Measurements from ENCODE around the gene OR11A1. TPM values are rescaled to one million over a fixed set of nuclear protein-coding genes. Genes with fewer than 3 reads are reported as not detected.

Gene OR11A1, protein sequence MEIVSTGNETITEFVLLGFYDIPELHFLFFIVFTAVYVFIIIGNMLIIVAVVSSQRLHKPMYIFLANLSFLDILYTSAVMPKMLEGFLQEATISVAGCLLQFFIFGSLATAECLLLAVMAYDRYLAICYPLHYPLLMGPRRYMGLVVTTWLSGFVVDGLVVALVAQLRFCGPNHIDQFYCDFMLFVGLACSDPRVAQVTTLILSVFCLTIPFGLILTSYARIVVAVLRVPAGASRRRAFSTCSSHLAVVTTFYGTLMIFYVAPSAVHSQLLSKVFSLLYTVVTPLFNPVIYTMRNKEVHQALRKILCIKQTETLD
- total RNA-seq = not detected in 2 replicates

DNA sequence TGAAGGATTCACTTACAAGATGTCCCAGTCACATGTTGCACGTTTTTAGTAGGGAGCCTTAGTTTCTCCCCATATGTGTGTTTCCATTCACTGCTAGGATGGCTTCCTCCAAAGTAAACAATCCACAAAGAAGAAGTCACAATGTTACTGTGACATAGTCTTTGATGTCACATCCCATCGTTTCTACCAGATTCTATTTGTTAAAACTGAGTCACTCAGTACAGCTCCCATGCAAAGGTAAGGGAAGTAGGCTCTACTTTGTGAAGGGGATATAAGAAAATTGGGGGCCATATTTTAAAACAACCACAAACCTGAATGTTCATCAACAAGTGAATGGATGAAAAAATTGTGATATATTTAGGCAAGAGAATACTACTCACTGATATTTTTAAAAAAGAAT, at the start of gene OR11A1, which contains the start of gene OR2H1:
Gene OR11A1 (minus strand): TSS at position 101 of the 400 bp plus-strand sequence. CDS start 29,430 bp downstream, outside the sequence.
Gene OR2H1 (plus strand): TSS at position 185 of the 400 bp plus-strand sequence. CDS start 4,615 bp downstream, outside the sequence.
- intact Hi-C loops (cut with micrococcal nuclease) = no loop called here
- Mint-ChIP-seq H3K9me3 (peaks cover 3% of the 10 kb centered on the region), H3K36me3 (ENCODE audit: low read depth) (no peaks in the 10 kb centered on the region), H3K4me1 (ENCODE audit: low read depth) (no peaks in the 10 kb centered on the region), H3K27ac (no peak within 1 kb of the TSS), H3K4me3 (ENCODE audit: low read depth) (no peak within 1 kb of the TSS), H3K27me3 (ENCODE audit: low read depth) (peaks cover 20% of the 10 kb centered on the region)
- no peak for DNase-seq (ENCODE audit: low spot score)

DNA sequence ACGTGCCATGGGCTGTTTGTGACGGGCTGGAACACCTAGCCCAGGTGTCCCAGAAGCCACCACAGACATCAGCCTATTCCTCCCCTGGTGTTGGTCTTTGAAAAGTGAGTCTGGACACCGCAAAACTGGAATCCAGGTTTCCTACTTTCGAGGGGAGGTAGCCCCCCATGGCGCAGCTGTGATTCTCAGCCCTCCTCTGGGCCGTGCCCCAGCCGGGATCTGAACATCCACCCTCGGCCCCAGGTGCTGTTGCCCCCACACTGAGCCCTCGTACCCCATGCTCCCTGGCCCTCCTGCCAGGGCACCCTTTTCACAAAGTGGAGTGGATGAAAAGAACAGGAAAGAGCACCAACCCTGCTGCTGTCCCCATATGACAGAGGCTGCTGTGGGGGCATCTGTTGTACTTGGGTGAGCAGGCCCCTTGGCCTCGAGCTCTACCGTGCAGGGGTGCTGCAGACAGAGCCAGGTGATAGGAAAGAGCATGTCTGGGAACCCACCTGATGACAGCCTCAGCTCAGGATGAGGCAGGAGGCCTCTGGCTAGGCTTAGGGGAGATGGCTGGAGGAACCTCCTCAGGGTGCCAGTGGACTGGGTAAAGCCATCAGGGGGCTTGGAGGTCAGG, 49.7 kb upstream of the OR11A1 start:
- Mint-ChIP-seq H3K27ac (no peak overlapping the region), H3K36me3 (ENCODE audit: low read depth) (no peaks in the 10 kb centered on the region), H3K9me3 (no peaks in the 10 kb centered on the region), H3K4me1 (ENCODE audit: low read depth) (no peaks in the 10 kb centered on the region), H3K4me3 (ENCODE audit: low read depth) (no peak overlapping the region), H3K27me3 (ENCODE audit: low read depth) (peaks cover 16% of the 10 kb centered on the region)
- intact Hi-C loops (cut with micrococcal nuclease) = no loop called here
- no peak for DNase-seq (ENCODE audit: low spot score)

DNA sequence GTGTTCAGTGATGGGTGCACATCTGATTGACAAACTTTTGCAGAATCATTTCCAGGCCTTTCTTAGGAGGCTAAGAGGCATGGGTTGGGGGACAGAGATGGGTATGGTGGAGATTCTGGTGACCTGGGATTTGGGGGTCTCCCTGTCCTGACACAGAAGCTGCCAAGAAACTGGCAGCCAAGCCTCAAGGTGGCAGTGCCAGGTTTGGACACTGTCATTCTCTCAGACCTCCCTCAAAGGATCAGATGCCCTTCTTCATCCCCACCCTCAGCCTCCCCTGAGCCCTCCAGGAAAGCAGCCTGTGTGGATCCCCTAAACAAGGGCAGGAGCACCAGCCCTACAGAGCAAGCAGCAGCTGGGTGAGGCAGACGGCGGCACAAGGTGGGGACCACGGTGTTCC, 48.9 kb upstream of the OR11A1 start:
- H3K9me3 Mint-ChIP-seq = no peaks in the 10 kb centered on the region
- DNase-seq (ENCODE audit: low spot score) = no peak
- H3K4me1 Mint-ChIP-seq (ENCODE audit: low read depth) = no peaks in the 10 kb centered on the region
- intact Hi-C loops (cut with micrococcal nuclease) = no loop called here
- H3K36me3 Mint-ChIP-seq (ENCODE audit: low read depth) = no peaks in the 10 kb centered on the region
- peaks cover 12% of the 10 kb centered on the region for H3K27me3 Mint-ChIP-seq (ENCODE audit: low read depth)
- H3K4me3 Mint-ChIP-seq (ENCODE audit: low read depth) = no peak overlapping the region
- H3K27ac Mint-ChIP-seq = no peak overlapping the region

DNA sequence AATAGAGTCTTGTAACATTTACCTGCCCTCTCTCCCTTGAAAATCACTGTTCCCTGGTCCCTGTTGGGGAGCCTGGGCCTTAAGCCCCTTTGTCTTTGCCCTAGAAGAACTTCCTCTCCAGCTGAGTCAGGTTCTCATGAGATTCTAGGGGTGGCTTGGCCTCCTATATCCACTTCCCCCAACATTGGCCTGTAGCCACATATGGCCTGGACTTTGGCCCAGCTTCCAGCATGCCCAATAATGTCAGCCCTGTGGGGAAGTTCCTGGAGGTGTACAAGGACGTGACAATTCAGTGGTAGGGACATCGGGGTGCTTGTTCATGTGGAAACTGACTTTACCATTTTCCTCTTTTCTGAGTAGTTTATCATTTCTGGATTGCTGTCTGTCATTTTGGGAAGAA, 48.1 kb upstream of the OR11A1 start:
- Mint-ChIP-seq H3K27ac (no peak overlapping the region), H3K27me3 (ENCODE audit: low read depth) (peaks cover 7% of the 10 kb centered on the region)

DNA sequence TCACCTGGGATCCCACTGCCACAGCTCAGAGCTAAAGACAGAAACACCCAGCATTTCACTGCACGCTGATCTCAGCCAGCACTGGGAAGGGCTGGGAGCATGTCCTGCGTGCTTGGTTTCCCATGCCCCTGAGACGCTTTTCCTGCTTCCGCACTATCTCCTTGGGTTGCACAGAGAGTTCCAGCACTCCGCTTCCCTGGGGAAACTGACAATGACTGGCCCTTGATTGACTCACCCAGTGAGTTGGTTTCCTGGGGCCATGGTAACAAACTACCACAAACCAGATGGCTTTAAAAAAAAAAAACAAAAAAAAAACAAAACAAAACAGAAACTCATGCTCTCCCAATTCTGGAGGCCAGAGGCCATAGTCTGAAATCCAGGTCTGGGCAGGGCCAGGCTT, 45.7 kb upstream of the OR11A1 start:
- Mint-ChIP-seq H3K27ac (no peak overlapping the region), H3K4me1 (ENCODE audit: low read depth) (no peaks in the 10 kb centered on the region), H3K9me3 (no peaks in the 10 kb centered on the region), H3K27me3 (ENCODE audit: low read depth) (peaks cover 13% of the 10 kb centered on the region), H3K36me3 (ENCODE audit: low read depth) (no peaks in the 10 kb centered on the region), H3K4me3 (ENCODE audit: low read depth) (no peak overlapping the region)
- no peak for DNase-seq (ENCODE audit: low spot score)
- intact Hi-C loops (cut with micrococcal nuclease) = no loop called here

More for the DNA sequence above, 48.1 kb upstream of the OR11A1 start:
- Mint-ChIP-seq H3K36me3 (ENCODE audit: low read depth) (no peaks in the 10 kb centered on the region), H3K9me3 (no peaks in the 10 kb centered on the region), H3K4me3 (ENCODE audit: low read depth) (no peak overlapping the region), H3K4me1 (ENCODE audit: low read depth) (no peaks in the 10 kb centered on the region)
- no peak for DNase-seq (ENCODE audit: low spot score)
- intact Hi-C loops (cut with micrococcal nuclease) = no loop called here

DNA sequence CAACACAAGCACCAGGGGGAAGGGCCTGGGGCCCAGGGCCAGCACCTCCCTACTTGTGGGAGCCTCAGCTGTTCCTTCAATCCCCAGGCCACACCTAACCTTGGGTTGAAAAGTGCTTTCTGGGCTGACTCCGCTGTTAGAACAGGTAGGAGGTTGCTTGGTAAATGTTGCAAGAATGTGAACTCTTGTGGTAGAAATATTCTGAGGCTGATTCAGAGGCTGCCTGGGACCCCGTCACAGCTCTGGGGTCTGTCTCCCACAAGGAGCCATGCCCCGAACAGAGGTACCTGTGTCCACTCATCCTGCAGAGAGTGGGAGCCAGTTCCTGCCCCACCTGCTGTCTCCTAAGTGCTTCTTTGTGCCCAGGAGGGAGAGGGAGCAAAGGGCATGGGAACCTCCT, 45.3 kb upstream of the OR11A1 start:
- H3K36me3 Mint-ChIP-seq (ENCODE audit: low read depth) = no peaks in the 10 kb centered on the region
- intact Hi-C loops (cut with micrococcal nuclease) = no loop called here
- H3K27me3 Mint-ChIP-seq (ENCODE audit: low read depth) = peaks cover 13% of the 10 kb centered on the region
- no peaks in the 10 kb centered on the region for H3K9me3 Mint-ChIP-seq
- no peaks in the 10 kb centered on the region for H3K4me1 Mint-ChIP-seq (ENCODE audit: low read depth)
- no peak overlapping the region for H3K27ac Mint-ChIP-seq
- DNase-seq (ENCODE audit: low spot score) = no peak
- H3K4me3 Mint-ChIP-seq (ENCODE audit: low read depth) = no peak overlapping the region

DNA sequence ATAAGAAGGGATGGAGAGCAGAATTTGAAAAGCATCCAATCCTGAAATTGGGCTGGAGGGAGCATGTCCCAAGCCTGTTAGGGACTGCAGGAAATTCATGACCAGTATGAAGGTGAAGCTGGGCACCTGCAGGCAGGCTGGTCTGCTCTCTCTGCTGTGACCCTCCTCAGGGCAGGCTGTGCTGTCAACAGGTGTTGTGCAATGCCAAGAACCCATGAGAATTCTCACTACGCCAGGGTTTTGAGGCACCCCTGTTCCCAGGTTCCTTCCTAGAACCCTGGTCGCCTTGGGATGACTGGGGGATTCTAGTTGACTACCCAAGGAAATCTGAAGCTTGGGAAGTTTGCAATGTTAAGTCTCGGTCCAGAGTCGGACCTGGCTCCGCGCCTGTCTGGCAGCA, 44.2 kb upstream of the OR11A1 start:
- Mint-ChIP-seq H3K9me3 (no peaks in the 10 kb centered on the region), H3K4me1 (ENCODE audit: low read depth) (no peaks in the 10 kb centered on the region), H3K4me3 (ENCODE audit: low read depth) (no peak overlapping the region), H3K36me3 (ENCODE audit: low read depth) (no peaks in the 10 kb centered on the region), H3K27me3 (ENCODE audit: low read depth) (peaks cover 21% of the 10 kb centered on the region), H3K27ac (no peak overlapping the region)
- intact Hi-C loops (cut with micrococcal nuclease) = no loop called here
- no peak for DNase-seq (ENCODE audit: low spot score)

DNA sequence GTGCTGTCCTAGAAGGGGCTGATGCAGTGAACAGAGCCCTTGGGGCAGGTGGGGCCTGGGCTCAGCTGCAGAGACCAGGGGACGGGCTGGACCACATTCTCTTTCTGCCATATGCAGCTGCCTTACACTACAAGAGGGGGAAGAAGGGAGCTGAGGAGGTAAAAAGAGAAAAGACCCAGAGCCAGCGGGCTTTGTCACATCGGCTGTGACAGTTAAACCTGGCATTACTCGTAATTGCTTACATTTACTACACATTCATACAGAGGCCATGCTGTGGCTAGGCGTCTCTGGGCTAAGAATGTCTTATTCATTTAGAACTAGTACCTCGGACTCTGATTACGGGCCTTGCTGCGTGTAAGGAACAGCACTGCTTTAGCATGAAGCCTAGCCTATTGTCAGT, 43.7 kb upstream of the OR11A1 start:
- no peaks in the 10 kb centered on the region for H3K4me1 Mint-ChIP-seq (ENCODE audit: low read depth)
- peaks cover 21% of the 10 kb centered on the region for H3K27me3 Mint-ChIP-seq (ENCODE audit: low read depth)
- intact Hi-C loops (cut with micrococcal nuclease) = no loop called here
- H3K36me3 Mint-ChIP-seq (ENCODE audit: low read depth) = no peaks in the 10 kb centered on the region
- H3K27ac Mint-ChIP-seq = no peak overlapping the region
- no peaks in the 10 kb centered on the region for H3K9me3 Mint-ChIP-seq
- H3K4me3 Mint-ChIP-seq (ENCODE audit: low read depth) = no peak overlapping the region
- DNase-seq (ENCODE audit: low spot score) = no peak

DNA sequence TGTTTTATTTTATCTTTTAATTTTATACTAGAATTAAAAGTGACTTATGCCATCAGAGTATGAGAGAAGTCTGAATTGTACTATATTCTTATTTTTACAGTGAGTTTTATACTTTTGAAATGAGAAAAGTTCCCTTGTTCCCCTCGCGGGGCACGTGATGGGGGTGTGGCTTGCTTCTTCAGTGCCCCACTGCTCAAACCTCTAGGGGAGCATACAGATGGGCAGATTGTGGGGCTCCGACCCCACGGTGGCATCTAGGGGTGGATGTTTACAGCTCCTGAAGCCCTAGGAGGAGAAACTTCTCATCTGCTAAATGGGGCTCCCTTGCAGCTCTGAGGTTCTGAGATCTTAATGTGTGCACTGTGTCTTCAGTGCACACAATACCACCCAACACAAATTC, 42.8 kb upstream of the OR11A1 start:
- H3K36me3 Mint-ChIP-seq (ENCODE audit: low read depth) = no peaks in the 10 kb centered on the region
- peaks cover 24% of the 10 kb centered on the region for H3K27me3 Mint-ChIP-seq (ENCODE audit: low read depth)
- DNase-seq (ENCODE audit: low spot score) = no peak
- H3K4me3 Mint-ChIP-seq (ENCODE audit: low read depth) = no peak overlapping the region
- no peak overlapping the region for H3K27ac Mint-ChIP-seq
- intact Hi-C loops (cut with micrococcal nuclease) = no loop called here
- H3K4me1 Mint-ChIP-seq (ENCODE audit: low read depth) = no peaks in the 10 kb centered on the region
- H3K9me3 Mint-ChIP-seq = no peaks in the 10 kb centered on the region

DNA sequence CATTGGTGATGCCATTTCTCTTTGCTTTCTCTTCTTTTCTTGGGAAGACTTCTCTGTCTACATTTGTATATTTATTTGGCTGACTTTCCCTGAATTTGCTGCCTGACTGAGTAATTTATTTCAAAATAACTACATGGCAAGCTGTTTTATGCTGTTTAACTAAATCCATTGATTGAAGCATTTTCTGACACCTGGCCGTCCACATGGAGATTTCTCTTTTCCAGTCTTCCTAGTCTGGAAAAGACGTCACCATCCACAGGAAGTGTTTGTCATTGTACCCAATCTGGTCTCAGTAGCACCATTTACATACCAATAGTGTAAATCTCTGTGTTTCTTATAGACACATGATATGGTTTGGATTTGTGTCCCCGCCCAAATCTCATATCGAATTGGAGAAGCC, 40.1 kb upstream of the OR11A1 start:
- intact Hi-C loops (cut with micrococcal nuclease) = no loop called here
- Mint-ChIP-seq H3K36me3 (ENCODE audit: low read depth) (no peaks in the 10 kb centered on the region), H3K4me1 (ENCODE audit: low read depth) (no peaks in the 10 kb centered on the region), H3K27me3 (ENCODE audit: low read depth) (peaks cover 24% of the 10 kb centered on the region), H3K9me3 (no peaks in the 10 kb centered on the region), H3K4me3 (ENCODE audit: low read depth) (no peak overlapping the region), H3K27ac (no peak overlapping the region)
- no peak for DNase-seq (ENCODE audit: low spot score)

DNA sequence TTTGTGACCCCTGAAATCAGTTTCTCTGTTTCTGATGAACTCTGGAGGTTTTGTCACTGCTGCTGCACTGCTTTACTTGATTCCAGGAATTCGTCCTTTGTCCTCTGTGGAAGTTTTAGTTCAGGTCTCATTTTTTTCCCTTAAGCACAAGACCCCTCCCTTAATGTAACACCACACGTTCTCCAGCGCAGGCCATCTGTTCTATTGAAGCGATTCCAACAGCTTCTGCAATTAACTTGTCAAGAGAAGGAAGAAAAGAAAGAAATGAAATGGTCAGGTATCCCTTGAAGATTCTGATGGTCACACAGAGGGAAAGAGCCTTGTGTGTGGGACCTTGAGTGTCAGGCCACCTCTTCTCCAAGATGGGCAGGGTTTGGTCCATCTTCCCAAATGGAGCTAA, 38.7 kb upstream of the OR11A1 start:
- Mint-ChIP-seq H3K27ac (no peak overlapping the region), H3K27me3 (ENCODE audit: low read depth) (peaks cover 26% of the 10 kb centered on the region), H3K4me3 (ENCODE audit: low read depth) (no peak overlapping the region), H3K9me3 (no peaks in the 10 kb centered on the region), H3K36me3 (ENCODE audit: low read depth) (no peaks in the 10 kb centered on the region), H3K4me1 (ENCODE audit: low read depth) (no peaks in the 10 kb centered on the region)
- intact Hi-C loops (cut with micrococcal nuclease) = no loop called here
- no peak for DNase-seq (ENCODE audit: low spot score)

DNA sequence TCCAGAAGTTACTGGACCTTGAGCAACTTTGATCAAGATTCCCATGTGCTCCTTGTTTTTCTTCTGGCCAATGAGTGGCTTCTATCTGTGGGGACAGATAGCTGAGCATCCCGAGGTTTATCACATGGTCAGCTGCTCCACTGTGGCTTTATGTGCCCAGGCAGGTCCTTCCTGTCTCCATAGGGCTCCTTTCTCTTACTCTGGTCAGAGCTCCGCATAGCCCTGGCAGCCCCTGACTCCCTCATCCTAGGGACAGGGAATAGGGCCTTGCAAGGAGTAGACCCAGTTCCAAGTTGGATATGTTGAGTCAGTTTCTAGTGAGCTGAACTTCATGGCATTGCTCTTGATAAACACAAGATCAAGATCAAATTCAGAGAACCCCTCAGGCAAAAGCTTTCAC, 37.3 kb upstream of the OR11A1 start:
- Mint-ChIP-seq H3K9me3 (no peaks in the 10 kb centered on the region), H3K27ac (no peak overlapping the region), H3K4me3 (ENCODE audit: low read depth) (no peak overlapping the region), H3K4me1 (ENCODE audit: low read depth) (no peaks in the 10 kb centered on the region), H3K36me3 (ENCODE audit: low read depth) (no peaks in the 10 kb centered on the region), H3K27me3 (ENCODE audit: low read depth) (peaks cover 24% of the 10 kb centered on the region)
- no peak for DNase-seq (ENCODE audit: low spot score)
- intact Hi-C loops (cut with micrococcal nuclease) = no loop called here

DNA sequence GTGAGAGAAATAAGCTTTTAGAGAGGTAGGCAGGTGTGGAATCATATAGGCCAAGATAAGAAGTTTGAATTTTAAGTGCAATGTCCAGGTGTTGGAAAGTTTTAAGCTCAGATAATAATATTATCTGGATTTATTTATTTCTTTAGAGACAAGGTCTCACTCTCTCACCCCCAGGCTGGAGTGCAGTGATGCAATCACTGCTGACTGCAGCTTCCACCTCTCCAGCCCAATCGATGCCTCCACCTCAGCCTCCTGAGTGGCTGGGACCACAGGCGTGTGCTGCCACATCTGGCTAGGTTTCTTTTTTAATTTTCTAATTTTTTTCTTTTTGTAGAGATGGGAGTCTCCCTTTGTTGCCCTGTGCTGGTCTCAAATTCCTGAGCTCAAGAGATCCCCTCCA, 36.4 kb upstream of the OR11A1 start:
- Mint-ChIP-seq H3K9me3 (no peaks in the 10 kb centered on the region), H3K4me3 (ENCODE audit: low read depth) (no peak overlapping the region), H3K27me3 (ENCODE audit: low read depth) (peaks cover 16% of the 10 kb centered on the region), H3K4me1 (ENCODE audit: low read depth) (no peaks in the 10 kb centered on the region), H3K36me3 (ENCODE audit: low read depth) (no peaks in the 10 kb centered on the region), H3K27ac (no peak overlapping the region)
- intact Hi-C loops (cut with micrococcal nuclease) = no loop called here
- DNase-seq (ENCODE audit: low spot score) = no peak

Measured in activated T-helper 2 cell treated with anti-CD3 and anti-CD28 coated beads, Interferon-gamma antibody, Interleukin-2, Interleukin-4, amounts not matched to agents 10 μg/mL and 5 μg/mL and 100 μg/mL, durations not matched to agents 14 hours and 24 hours and 36 hours (primary cell).